H1 (cell line): ENCODE results near the gene HHAT. TPM values are rescaled to one million over a fixed set of nuclear protein-coding genes. Genes with fewer than 3 reads are reported as not detected.

Experiments used
- CBX8 ChIP-seq: fragments of 300-800, 300-1000 bp; sonication (generic); IDR thresholded peaks from 2 replicates; pipeline ENCODE4 v1.7.1; 2016; ENCODE audit warnings: low read depth, low read length, borderline replicate concordance
- polyA plus RNA-seq, 7 experiments: library from polyadenylated mRNA; depleted of rRNA in 3 of 7; stranded (reverse) in 5 of 7; unstranded in 2 of 7; fragments of >200 nt in 5 of 7; fragments of 200-250 nt in 2 of 7; gene quantifications; 1 replicate in 5 of 7; 2 replicates in 1 of 7; 4 replicates in 1 of 7; pipeline versions ENCODE4 v1.2.1 to v1.2.3, GENCODE V29; 2011 to 2013; ENCODE audit warnings: missing spikeins in 2 of 7, mixed read lengths in 2 of 7
- total RNA-seq: library from RNA; stranded (reverse); fragmentation: NEBNext Ultra II Directional; extraction: Animal tissue kit (Norgen Biotek cat#: 25700); gene quantifications from 2 replicates; pipeline ENCODE4 v1.2.1, GENCODE V29; 2021

The HHAT gene
- total and polyA plus RNA-seq, 2 of the 8 experiments (the other 6 are each of a cell fraction or from before 2014, with no cell fraction given): 0.15 to 0.51 TPM

- no peak for TF ChIP-seq CBX8
These were observed 325.1 kb downstream of the HHAT start (continued) for GRCh38 chr1:210653771-210654170.
